ENCODE data around the gene COL8A1.

DNA sequence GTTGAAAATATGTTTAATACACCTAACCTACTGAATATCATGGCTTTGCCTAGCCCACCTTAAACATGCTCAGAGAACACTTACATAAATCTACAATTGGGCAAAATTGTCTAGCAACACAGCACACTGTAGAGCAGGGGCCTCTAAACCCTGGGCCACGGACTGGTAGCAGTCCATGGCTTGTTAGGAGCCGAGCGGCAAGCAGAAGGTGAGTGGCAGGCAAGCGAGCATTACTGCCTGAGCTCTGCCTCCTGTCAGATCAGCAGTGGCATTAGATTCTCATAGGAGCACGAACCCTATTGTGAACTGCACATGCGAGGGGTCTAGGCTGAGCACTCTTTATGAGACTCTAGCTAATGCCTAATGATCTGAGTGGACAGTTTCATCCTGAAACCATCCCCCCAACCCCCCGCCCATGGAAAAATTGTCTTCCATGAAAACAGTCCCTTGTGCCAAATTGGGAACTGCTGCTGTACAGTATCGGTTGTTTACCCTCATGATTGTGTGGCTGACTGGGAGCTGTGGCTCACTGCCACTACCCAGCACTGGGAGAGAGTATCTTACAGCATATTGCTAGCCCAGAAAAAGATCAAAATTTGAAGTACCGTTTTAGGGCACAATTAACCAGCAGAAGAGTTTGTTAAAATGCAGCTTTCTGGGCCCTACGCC, 205.3 kb downstream of the COL8A1 start:
- TF ChIP-seq, protein P1, sequence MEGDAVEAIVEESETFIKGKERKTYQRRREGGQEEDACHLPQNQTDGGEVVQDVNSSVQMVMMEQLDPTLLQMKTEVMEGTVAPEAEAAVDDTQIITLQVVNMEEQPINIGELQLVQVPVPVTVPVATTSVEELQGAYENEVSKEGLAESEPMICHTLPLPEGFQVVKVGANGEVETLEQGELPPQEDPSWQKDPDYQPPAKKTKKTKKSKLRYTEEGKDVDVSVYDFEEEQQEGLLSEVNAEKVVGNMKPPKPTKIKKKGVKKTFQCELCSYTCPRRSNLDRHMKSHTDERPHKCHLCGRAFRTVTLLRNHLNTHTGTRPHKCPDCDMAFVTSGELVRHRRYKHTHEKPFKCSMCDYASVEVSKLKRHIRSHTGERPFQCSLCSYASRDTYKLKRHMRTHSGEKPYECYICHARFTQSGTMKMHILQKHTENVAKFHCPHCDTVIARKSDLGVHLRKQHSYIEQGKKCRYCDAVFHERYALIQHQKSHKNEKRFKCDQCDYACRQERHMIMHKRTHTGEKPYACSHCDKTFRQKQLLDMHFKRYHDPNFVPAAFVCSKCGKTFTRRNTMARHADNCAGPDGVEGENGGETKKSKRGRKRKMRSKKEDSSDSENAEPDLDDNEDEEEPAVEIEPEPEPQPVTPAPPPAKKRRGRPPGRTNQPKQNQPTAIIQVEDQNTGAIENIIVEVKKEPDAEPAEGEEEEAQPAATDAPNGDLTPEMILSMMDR (IDR thresholded peaks at IDR 0.05; ENCODE audit: insufficient read depth, low read depth, low read length) = no peak
- no peak for TF ChIP-seq EZH2 (IDR thresholded peaks at IDR 0.05; ENCODE audit: insufficient read depth, low read length)
